GM12878 (cell line): ENCODE results near the gene CD96. TPM values are rescaled to one million over a fixed set of nuclear protein-coding genes. Genes with fewer than 3 reads are reported as not detected.
A peak's percentile ranks its signal among the peaks of the same experiment; 100 is the strongest.

Experiments used
- ATAC-seq: fragments of 200-7000 bp; cut with Tn5 transposase; 3 replicates; pipeline ENCODE4 v1.9.1; 2020; ENCODE audit warnings: mild to moderate bottlenecking, moderate library complexity
- BruUV-seq: library from RNA; stranded (reverse); fragments of 400-500 nt; replicated peaks from 2 replicates; lab custom pipeline; 2021; lab: Mats Ljungman, UMichigan
- CTCF ChIA-PET: fragments of 300-600 bp; sonication (Branson Sonifier 250); formaldehyde crosslinking; extraction: SDS; loops from one replicate; lab custom pipeline; 2021; ENCODE audit warnings: inconsistent platforms; lab: Yijun Ruan, JAX
- POLR2A ChIA-PET: fragments of 350-600 bp; formaldehyde crosslinking; extraction: SDS; loops from one replicate; lab custom pipeline; 2021; ENCODE audit warnings: inconsistent platforms; lab: Charles Lee
- RAD21 ChIA-PET: fragments of 300-600 bp; sonication (Branson Sonifier 250); formaldehyde crosslinking; loops from one replicate; lab custom pipeline; 2023; ENCODE audit warnings: antibody characterized with exemption; ENCODE audit not compliant: unreplicated experiment; lab: Charles Lee
- SMC1A ChIA-PET: fragments of 300-600 bp; sonication (Branson Sonifier 250); formaldehyde crosslinking; loops from one replicate; lab custom pipeline; 2023; ENCODE audit not compliant: unreplicated experiment, uncharacterized antibody; lab: Charles Lee
- DNase-seq: peaks from one replicate; pipeline ENCODE4 v3.0.0-alpha.2; 2011; ENCODE audit warnings: low read depth, low spot score
- FAIRE-seq: peaks from 3 replicates; lab custom pipeline; 2011; peaks lifted over from hg19 to GRCh38; lab: Jason Lieb, UNC
- H2AFZ ChIP-seq: 2 replicates; pipeline ENCODE4 v1.6.0; 2011; ENCODE audit warnings: low read depth, low read length, control low read depth; ENCODE audit not compliant: control insufficient read depth
- H3K27ac ChIP-seq: 2 replicates; pipeline ENCODE4 v1.5.1; 2011; ENCODE audit warnings: control low read depth; ENCODE audit not compliant: control insufficient read depth, insufficient read depth
- H3K27me3 ChIP-seq, 2 experiments: replicated peaks in 1 of 2; 2 replicates each; pipeline versions ENCODE4 v1.6.0 to v1.6.1; 2011; ENCODE audit warnings: low read length in 1 of 2; ENCODE audit not compliant: control insufficient read depth in 2 of 2, insufficient read depth in 2 of 2
- H3K36me3 ChIP-seq, 2 experiments: 2 replicates each; pipeline ENCODE4 v1.5.1; 2011; ENCODE audit warnings: low read length in 1 of 2; ENCODE audit not compliant: control insufficient read depth in 2 of 2, insufficient read depth in 2 of 2
- H3K4me1 ChIP-seq: 2 replicates; pipeline ENCODE4 v1.6.1; 2011; ENCODE audit warnings: mild to moderate bottlenecking, low read length, moderate library complexity, mixed read lengths; ENCODE audit not compliant: control insufficient read depth, insufficient read depth
- H3K4me2 ChIP-seq: 2 replicates; pipeline ENCODE4 v1.6.0; 2011; ENCODE audit warnings: control low read depth; ENCODE audit not compliant: control insufficient read depth, insufficient read depth
- H3K4me3 ChIP-seq: fragments of 200-600 bp; sonication (generic); 2 replicates; pipeline ENCODE4 v1.5.1; 2016
- H3K79me2 ChIP-seq: 2 replicates; pipeline ENCODE4 v1.6.0; 2011; ENCODE audit warnings: low read length; ENCODE audit not compliant: control insufficient read depth, insufficient read depth
- H3K9ac ChIP-seq: 2 replicates; pipeline ENCODE4 v1.8.0; 2011; ENCODE audit warnings: low read length, control low read depth, mixed read lengths; ENCODE audit not compliant: control insufficient read depth, insufficient read depth
- H3K9me3 ChIP-seq: replicated peaks from 3 replicates; pipeline ENCODE4 v1.5.1; 2011; ENCODE audit warnings: mild to moderate bottlenecking, low read length; ENCODE audit not compliant: control insufficient read depth, insufficient read depth
- H4K20me1 ChIP-seq: 2 replicates; pipeline ENCODE4 v1.6.0; 2011; ENCODE audit not compliant: control insufficient read depth, insufficient read depth
- ATF2 ChIP-seq: IDR thresholded peaks from 2 replicates; pipeline ENCODE4 v1.6.1; 2012; ENCODE audit warnings: low read length, inconsistent platforms
- E4F1 ChIP-seq: fragments of 450-650 bp; IDR thresholded peaks from 2 replicates; pipeline ENCODE4 v1.6.1; 2018; ENCODE audit warnings: borderline replicate concordance, mild to moderate bottlenecking; ENCODE audit not compliant: partially characterized antibody
- EGR1 ChIP-seq, 2 experiments: IDR thresholded peaks; 1 replicate in 1 of 2; 2 replicates in 1 of 2; pipeline ENCODE4 v1.6.1; 2011 to 2012; ENCODE audit warnings: low read depth in 2 of 2, low read length in 2 of 2, borderline replicate concordance in 1 of 2, mild to moderate bottlenecking in 1 of 2, moderate library complexity in 1 of 2
- EP300 ChIP-seq, 2 experiments: fragments of 150-350 bp in 1 of 2; IDR thresholded peaks; 2 replicates each; pipeline ENCODE4 v1.6.1; 2011 to 2012; ENCODE audit warnings: low read depth in 2 of 2, low read length in 2 of 2, borderline replicate concordance in 1 of 2, improper control_type of control experiment in 1 of 2, inconsistent platforms in 1 of 2; ENCODE audit not compliant: control insufficient read depth in 1 of 2
- HSF1 ChIP-seq: fragments of 150-350 bp; IDR thresholded peaks from 2 replicates; pipeline ENCODE4 v1.6.1; 2014; ENCODE audit warnings: mild to moderate bottlenecking, low read depth, low read length
- IKZF2 ChIP-seq, 2 experiments: fragments of 450-650 bp; IDR thresholded peaks; 2 replicates each; pipeline ENCODE4 v1.6.1; 2017; ENCODE audit warnings: mild to moderate bottlenecking in 2 of 2, moderate library complexity in 2 of 2
- IRF4 ChIP-seq: IDR thresholded peaks from 2 replicates; pipeline ENCODE4 v1.6.1; 2011; ENCODE audit warnings: low read depth, low read length
- MTA2 ChIP-seq: fragments of 450-650 bp; IDR thresholded peaks from 2 replicates; pipeline ENCODE4 v1.6.1; 2016; ENCODE audit warnings: low read depth, mild to moderate bottlenecking, moderate library complexity
- PAX8 ChIP-seq: fragments of 450-650 bp; IDR thresholded peaks from 2 replicates; pipeline ENCODE4 v1.6.1; 2017; ENCODE audit warnings: mild to moderate bottlenecking, moderate library complexity
- RUNX3 ChIP-seq: IDR thresholded peaks from 2 replicates; pipeline ENCODE4 v1.6.1; 2012; ENCODE audit warnings: low read length, inconsistent platforms
- STAT3 ChIP-seq: IDR thresholded peaks from 2 replicates; pipeline ENCODE4 v1.6.1; 2011; ENCODE audit warnings: low read depth, low read length, improper control_type of control experiment
- ZBTB11 ChIP-seq: fragments of 450-650 bp; formaldehyde crosslinking; IDR thresholded peaks from 2 replicates; pipeline ENCODE4 v1.5.0; 2022; ENCODE audit warnings: mild to moderate bottlenecking, missing genetic modification characterization
- ZNF217 ChIP-seq: fragments of 450-650 bp; IDR thresholded peaks from 2 replicates; pipeline ENCODE4 v1.6.1; 2017; ENCODE audit warnings: antibody characterized with exemption, mild to moderate bottlenecking
- ZNF622 ChIP-seq: fragments of 450-650 bp; IDR thresholded peaks from 2 replicates; pipeline ENCODE4 v1.6.1; 2017; ENCODE audit warnings: mild to moderate bottlenecking, inconsistent platforms
- WGBS: methylation state at CpG from one replicate; pipeline ENCODE4 v1.1.6; 2016; ENCODE audit warnings: low lambda C conversion rate; ENCODE audit not compliant: insufficient replicate concordance, insufficient coverage; ENCODE audit errors: missing lambda C conversion rate; 5-methylcytosine and 5-hydroxymethylcytosine counted together
- in situ Hi-C: fragments of 300-500 bp; cut with MboI; formaldehyde crosslinking; loops from 9 replicates; pipeline ENCODE4 v1.14.3; 2018; ENCODE audit warnings: mixed read lengths
- intact Hi-C: fragments of 100-400 bp; cut with micrococcal nuclease; formaldehyde crosslinking; loops from one replicate; pipeline ENCODE4 v1.14.2; 2022; ENCODE audit not compliant: unreplicated experiment
- polyA plus RNA-seq, 11 experiments: library from polyadenylated mRNA; depleted of rRNA in 4 of 11; unstranded in 6 of 11; stranded (reverse) in 5 of 11; fragments of >200 nt; fragmentation: Nextera tagmentation in 4 of 11; fragmentation: Illumina TruSeq in 1 of 11; extraction: Ambion mirVana in 4 of 11; extraction: Trizol in 1 of 11; gene quantifications; 1 replicate in 1 of 11; 2 replicates in 10 of 11; pipeline versions ENCODE4 v1.2.1 to v1.2.3, GENCODE V29; 2011 to 2016; ENCODE audit warnings: inconsistent platforms in 2 of 11, missing spikeins in 2 of 11, low read depth in 1 of 11
- total RNA-seq, 4 experiments: library from RNA; depleted of rRNA in 3 of 4; stranded (reverse); fragments of >200 nt in 3 of 4; fragmentation: Illumina TruSeq in 1 of 4; extraction: Trizol in 1 of 4; gene quantifications; 2 replicates each; pipeline versions ENCODE4 v1.2.1 to v1.2.3, GENCODE V29; 2013 to 2021

Gene CD96
- total and polyA plus RNA-seq, 10 of the 15 experiments (the other 5 are each of a cell fraction or from before 2014, with no cell fraction given), result 0.13 to 10.1 (median 0.47) TPM

GRCh38 chr3:111610189-111610588, 68.2 kb downstream of the CD96 start (continued):
- TF ChIP-seq STAT3, result 0 out of 2 replicates have a peak, but pooled peaks have one; percentile 36
- peak; percentile 52 to 63; a peak in 2 of 4 replicates for TF ChIP-seq IKZF2 (IDR thresholded peaks at IDR 0.05)
- TF ChIP-seq ATF2, result peak; percentile 70
- TF ChIP-seq MTA2, result peak; percentile 75
- no peak for TF ChIP-seq PAX8
- peak; percentile 84 for TF ChIP-seq RUNX3
- peak; percentile 46 to 72; a peak in 2 of 4 replicates for TF ChIP-seq EP300 (IDR thresholded peaks at IDR 0.05; ENCODE audit: borderline replicate concordance in 1 of 2, control insufficient read depth in 1 of 2, low read depth in 2 of 2, low read length in 2 of 2)

GRCh38 chr3:111610612-111611054, 68.6 kb downstream of the CD96 start:
- H4K20me1 ChIP-seq, result no peaks in the 10 kb centered on the region
- H3K36me3 ChIP-seq, result no peaks in the 10 kb centered on the region
- no peaks in the 10 kb centered on the region for H3K4me1 ChIP-seq
- ChIA-PET POLR2A (interaction anchor here (0.7 to 1.0 kb wide), 2 partner anchors 8 to 13 kb away, joined by 3 read pairs; no protein-coding TSS in a partner anchor), SMC1A (interaction anchor here (0.8 to 1.3 kb wide), 12 partner anchors 8 to 403 kb away, joined by 3 to 6 read pairs (median 4); no protein-coding TSS in a partner anchor), CTCF (interaction anchor here (1.0 to 1.6 kb wide), 5 partner anchors 11 to 58 kb away, joined by 3 to 7 read pairs (median 5); partner anchors contain the start of gene ZBED2), RAD21 (interaction anchor here (0.7 to 1.7 kb wide), 4 partner anchors 8 to 43 kb away, joined by 3 to 6 read pairs (median 4); no protein-coding TSS in a partner anchor)
- BruUV-seq, result no TSS peak
- intact Hi-C loops (no loop called here), in situ Hi-C loops (no loop called here)
- peak; percentile 37 for ATAC-seq
- no peak for FAIRE-seq
- H3K27ac ChIP-seq, result no peak overlapping the region
- H3K4me3 ChIP-seq, result no peak overlapping the region
- H3K27me3 ChIP-seq, result no peaks in the 10 kb centered on the region
- no peak for DNase-seq
- H3K4me2 ChIP-seq, result no peak overlapping the region
- no peaks in the 10 kb centered on the region for H3K79me2 ChIP-seq
- no peak overlapping the region for H3K9ac ChIP-seq
- WGBS, result 49% methylated on average over 8 of the region's 8 CpGs
- H2AFZ ChIP-seq, result no peak overlapping the region
- H3K9me3 ChIP-seq, result no peaks in the 10 kb centered on the region
- TF ChIP-seq IRF4 (no peak), EGR1 (IDR thresholded peaks at IDR 0.05; ENCODE audit: borderline replicate concordance in 1 of 2, low read depth in 2 of 2, low read length in 2 of 2) (no peak), HSF1 (no peak), ZNF622 (no peak), ZBTB11 (no peak), E4F1 (no peak), ZNF217 (no peak)
